Globus pallidus (tissue), 1 donor: ENCODE data around the gene RAVER2.

ENCODE experiments used
- DNase-seq: peaks from one replicate; pipeline ENCODE4 v3.0.0-alpha.2; 2015; ENCODE audit warnings: low spot score

RAVER2 gene

GRCh38 chr1:64847666-64848065, 102.8 kb downstream of the RAVER2 start:
- DNase-seq: no peak

GRCh38 chr1:64848136-64848535, 103.3 kb downstream of the RAVER2 start:
- DNase-seq: no peak

- no peak for DNase-seq
Measured at GRCh38 chr1:64848803-64849202, 103.9 kb downstream of the RAVER2 start.

GRCh38 chr1:64849942-64850341, 105.1 kb downstream of the RAVER2 start:
- no peak for DNase-seq

- DNase-seq: no peak
Measured at GRCh38 chr1:64850846-64851245, 106.0 kb downstream of the RAVER2 start.

- DNase-seq: no peak
Measured at GRCh38 chr1:64851664-64852063, 106.8 kb downstream of the RAVER2 start.

- no peak for DNase-seq
Measured at GRCh38 chr1:64854674-64855073, 109.8 kb downstream of the RAVER2 start.

- DNase-seq: no peak
Measured at GRCh38 chr1:64855557-64855956, 110.7 kb downstream of the RAVER2 start.

- DNase-seq: no peak
Measured at GRCh38 chr1:64856553-64856952, 111.7 kb downstream of the RAVER2 start.

- DNase-seq: no peak
Measured at GRCh38 chr1:64857347-64857746, 112.5 kb downstream of the RAVER2 start.

GRCh38 chr1:64861611-64862010, 116.7 kb downstream of the RAVER2 start:
- no peak for DNase-seq

- peak; percentile 53 for DNase-seq
Measured at GRCh38 chr1:64864018-64864940, 119.4 kb downstream of the RAVER2 start.

- no peak for DNase-seq
Measured at GRCh38 chr1:64865105-64865757, 120.4 kb downstream of the RAVER2 start.

- no peak for DNase-seq
Measured at GRCh38 chr1:64866689-64867088, 121.8 kb downstream of the RAVER2 start.

- no peak for DNase-seq
Measured at GRCh38 chr1:64867266-64867665, 122.4 kb downstream of the RAVER2 start.

GRCh38 chr1:64871256-64871655, 126.4 kb downstream of the RAVER2 start:
- DNase-seq: no peak

GRCh38 chr1:64872067-64872466, 127.2 kb downstream of the RAVER2 start:
- no peak for DNase-seq

GRCh38 chr1:64873576-64873975, 128.7 kb downstream of the RAVER2 start:
- no peak for DNase-seq

- DNase-seq: no peak
Measured at GRCh38 chr1:64874666-64875065, 129.8 kb downstream of the RAVER2 start.

- DNase-seq: no peak
Measured at GRCh38 chr1:64875101-64875500, 130.2 kb downstream of the RAVER2 start.

- DNase-seq: no peak
Measured at GRCh38 chr1:64875606-64876005, 130.7 kb downstream of the RAVER2 start.

- DNase-seq: no peak
Measured at GRCh38 chr1:64877151-64877550, 132.3 kb downstream of the RAVER2 start.

- DNase-seq: no peak
Measured at GRCh38 chr1:64877598-64877997, 132.7 kb downstream of the RAVER2 start.
